ENCODE data around the gene HOMER2. TPM values are rescaled to one million over a fixed set of nuclear protein-coding genes. Genes with fewer than 3 reads are reported as not detected.

The HOMER2 gene
- total and polyA plus RNA-seq, 12 donors, result 12.3 to 64.4 (median 43.2) TPM

DNA sequence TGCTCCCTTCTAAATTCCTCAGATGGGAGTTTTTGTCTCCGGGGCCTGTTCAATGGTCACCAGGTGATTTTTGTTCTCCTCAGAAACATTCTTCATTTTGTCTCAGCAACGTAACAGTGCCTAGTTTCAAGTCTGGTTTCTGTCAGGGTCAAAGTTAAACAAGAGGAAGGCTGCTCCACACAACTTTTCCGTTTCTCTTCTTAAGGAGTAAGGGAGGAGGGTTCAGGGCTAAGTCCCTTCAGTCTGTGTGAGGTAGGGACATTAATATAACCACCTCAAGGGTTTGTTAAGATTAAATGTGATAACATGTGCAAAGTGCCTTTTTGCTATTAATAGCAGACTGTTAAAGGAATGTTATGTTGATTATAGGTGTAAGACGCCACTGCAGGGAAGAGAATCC lies 41.8 kb downstream of the HOMER2 start:
- TF ChIP-seq CTCF (IDR thresholded peaks at IDR 0.05), result no peak
- peaks cover 0 to 20% (median 9%) of the 10 kb centered on the region in 11 donors for H3K9me3 ChIP-seq
- no peak overlapping the region for H3K4me3 ChIP-seq
- WGBS, 2 donors, result 32 to 34% methylated on average over 4 of the region's 4 CpGs
- DNase-seq (no peak), ATAC-seq (no peak)
- intact Hi-C loops (cut with DNase I), result no loop called here
- no peaks in the 10 kb centered on the region for H3K36me3 ChIP-seq
- H3K27ac ChIP-seq, result no peak overlapping the region
- no peaks in the 10 kb centered on the region for H3K27me3 ChIP-seq
- peaks cover 0 to 7% (median 0%) of the 10 kb centered on the region in 9 donors for H3K4me1 ChIP-seq

GRCh38 chr15:82909080-82909815 lies 43.3 kb downstream of the HOMER2 start:
- H3K36me3 ChIP-seq, result no peaks in the 10 kb centered on the region
- H3K27ac ChIP-seq, result no peak overlapping the region
- no peaks in the 10 kb centered on the region for H3K27me3 ChIP-seq
- WGBS, 2 donors, result 91 to 93% methylated on average over 6 of the region's 6 CpGs
- no peak overlapping the region for H3K4me3 ChIP-seq
- intact Hi-C loops (cut with DNase I), result no loop called here
- DNase-seq, result no peak
- no peak for ATAC-seq
- TF ChIP-seq CTCF (IDR thresholded peaks at IDR 0.05), result no peak
- H3K4me1 ChIP-seq, result peaks cover 0 to 7% (median 0%) of the 10 kb centered on the region in 9 donors
- H3K9me3 ChIP-seq, result peaks cover 0 to 20% (median 9%) of the 10 kb centered on the region in 11 donors

GRCh38 chr15:82907350-82907749 lies 45.2 kb downstream of the HOMER2 start:
- Histone ChIP-seq H3K27ac (no peak overlapping the region), H3K4me3 (no peak overlapping the region), H3K36me3 (no peaks in the 10 kb centered on the region), H3K9me3 (peaks cover 0 to 20% (median 9%) of the 10 kb centered on the region in 11 donors), H3K27me3 (no peaks in the 10 kb centered on the region), H3K4me1 (peaks cover 0 to 7% (median 0%) of the 10 kb centered on the region in 9 donors)
- no peak for TF ChIP-seq CTCF (IDR thresholded peaks at IDR 0.05)
- DNase-seq (no peak), ATAC-seq (no peak)
- 96 to 98% methylated on average over 1 of the region's 1 CpG for WGBS, 2 donors
- intact Hi-C loops (cut with DNase I), result no loop called here

GRCh38 chr15:82904574-82904973 lies 47.9 kb downstream of the HOMER2 start:
- no peak for TF ChIP-seq CTCF (IDR thresholded peaks at IDR 0.05)

More at GRCh38 chr15:82904574-82904973, 47.9 kb downstream of the HOMER2 start:
- peaks cover 0 to 9% (median 0%) of the 10 kb centered on the region in 9 donors for H3K4me1 ChIP-seq
- no peaks in the 10 kb centered on the region for H3K36me3 ChIP-seq
- 83 to 85% methylated on average over 3 of the region's 3 CpGs for WGBS, 2 donors
- intact Hi-C loops (cut with DNase I), result no loop called here
- no peak overlapping the region for H3K4me3 ChIP-seq
- no peak overlapping the region for H3K27ac ChIP-seq
- ATAC-seq, result no peak
- no peak for DNase-seq
- no peaks in the 10 kb centered on the region for H3K27me3 ChIP-seq
- peaks cover 0 to 18% (median 9%) of the 10 kb centered on the region in 11 donors for H3K9me3 ChIP-seq

Data from heart right ventricle (tissue), 16 donors.